Measurements from ENCODE around the gene LMNTD2.

LMNTD2 gene

DNA sequence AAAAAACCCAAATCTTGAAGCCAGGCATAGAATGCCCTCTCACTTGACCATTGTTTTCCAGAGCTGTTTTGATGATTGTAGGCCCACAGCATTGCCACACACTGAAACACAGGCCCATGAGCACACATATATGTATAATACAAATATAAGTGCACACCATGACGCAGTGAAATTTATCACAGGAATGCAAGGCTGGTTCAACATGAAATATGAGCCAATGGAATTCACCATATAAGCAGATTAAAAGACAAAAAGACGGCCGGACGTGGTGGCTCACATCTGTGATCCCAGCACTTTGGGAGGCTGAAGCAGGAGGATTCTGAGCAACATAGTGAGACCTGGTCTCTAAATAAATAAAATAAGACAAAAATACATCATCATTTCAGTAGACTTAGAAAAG, 44.1 kb downstream of the LMNTD2 start:
- DNase-seq (no peak), ATAC-seq (replicated peaks) (no peak)
- H3K27ac Mint-ChIP-seq: no peak overlapping the region
- H3K27me3 Mint-ChIP-seq: no peaks in the 10 kb centered on the region
- H3K9me3 Mint-ChIP-seq: peaks cover 0 to 7% of the 10 kb centered on the region in 2 donors
- H3K4me3 Mint-ChIP-seq: no peak overlapping the region
- H3K4me1 Mint-ChIP-seq: peaks cover 13 to 26% of the 10 kb centered on the region in 2 donors
- H3K36me3 Mint-ChIP-seq: peaks cover 30 to 44% of the 10 kb centered on the region in 2 donors

DNA sequence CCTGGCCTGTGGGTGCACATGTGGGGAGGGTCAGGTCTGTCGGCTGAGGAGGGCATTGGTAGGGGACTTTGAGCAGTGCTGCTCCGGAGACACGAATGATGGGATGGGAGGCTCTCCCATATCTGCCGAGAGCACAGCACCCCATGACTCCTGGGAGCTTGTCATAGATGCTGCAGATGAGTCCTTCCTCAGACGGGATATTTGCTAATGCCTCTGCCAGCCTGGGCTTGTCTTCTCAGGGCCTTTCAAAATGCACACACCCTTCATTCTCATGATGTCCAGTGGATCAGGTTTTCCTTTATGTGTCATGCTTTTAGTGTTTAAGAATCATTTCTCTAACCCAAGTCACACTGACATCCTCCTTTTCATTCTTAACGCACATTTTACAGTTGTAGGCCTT, 45.4 kb downstream of the LMNTD2 start:
- H3K27me3 Mint-ChIP-seq: no peaks in the 10 kb centered on the region
- peaks cover 11 to 27% of the 10 kb centered on the region in 2 donors for H3K4me1 Mint-ChIP-seq
- H3K4me3 Mint-ChIP-seq: no peak overlapping the region
- ATAC-seq (replicated peaks) (no peak), DNase-seq (no peak)
- H3K27ac Mint-ChIP-seq: no peak overlapping the region
- H3K9me3 Mint-ChIP-seq: peaks cover 0 to 7% of the 10 kb centered on the region in 2 donors
- peaks cover 32 to 47% of the 10 kb centered on the region in 2 donors for H3K36me3 Mint-ChIP-seq

GRCh38 chr11:514606-515005, 45.9 kb downstream of the LMNTD2 start:
- peaks cover 0 to 7% of the 10 kb centered on the region in 2 donors for H3K9me3 Mint-ChIP-seq
- peaks cover 38 to 52% of the 10 kb centered on the region in 2 donors for H3K36me3 Mint-ChIP-seq
- no peak for DNase-seq
- H3K27me3 Mint-ChIP-seq: no peaks in the 10 kb centered on the region
- H3K27ac Mint-ChIP-seq: no peak overlapping the region
- H3K4me1 Mint-ChIP-seq: peaks cover 13 to 27% of the 10 kb centered on the region in 2 donors
- no peak overlapping the region for H3K4me3 Mint-ChIP-seq
- no peak for ATAC-seq (replicated peaks)

- ATAC-seq (replicated peaks): no peak
- Mint-ChIP-seq H3K27ac (peak overlapping the region; percentile 37), H3K9me3 (peaks cover 0 to 5% of the 10 kb centered on the region in 2 donors), H3K27me3 (no peaks in the 10 kb centered on the region), H3K4me1 (peaks cover 11 to 22% of the 10 kb centered on the region in 2 donors), H3K36me3 (peaks cover 36 to 52% of the 10 kb centered on the region in 2 donors), H3K4me3 (no peak overlapping the region)
- DNase-seq: no peak
Observed at GRCh38 chr11:512761-513595, 47.6 kb downstream of the LMNTD2 start.

GRCh38 chr11:508956-509355, 51.6 kb downstream of the LMNTD2 start:
- Mint-ChIP-seq H3K4me1 (peaks cover 20 to 55% of the 10 kb centered on the region in 2 donors), H3K36me3 (peaks cover 29 to 45% of the 10 kb centered on the region in 2 donors), H3K9me3 (no peaks in the 10 kb centered on the region), H3K27me3 (peaks cover 0 to 4% of the 10 kb centered on the region in 2 donors), H3K4me3 (no peak overlapping the region), H3K27ac (peak overlapping the region; percentile 31)
- ATAC-seq (replicated peaks) (no peak), DNase-seq (no peak)

GRCh38 chr11:507727-508515, 52.6 kb downstream of the LMNTD2 start:
- peak overlapping the region; percentile 92 to 98 for H3K4me3 Mint-ChIP-seq
- peak overlapping the region; percentile 100 for H3K27ac Mint-ChIP-seq
- H3K9me3 Mint-ChIP-seq: no peaks in the 10 kb centered on the region
- ATAC-seq (replicated peaks) (no peak), DNase-seq (no peak)
- H3K27me3 Mint-ChIP-seq: peaks cover 0 to 4% of the 10 kb centered on the region in 2 donors
- H3K4me1 Mint-ChIP-seq: peaks cover 22 to 60% of the 10 kb centered on the region in 2 donors
- peaks cover 28 to 38% of the 10 kb centered on the region in 2 donors for H3K36me3 Mint-ChIP-seq

DNA sequence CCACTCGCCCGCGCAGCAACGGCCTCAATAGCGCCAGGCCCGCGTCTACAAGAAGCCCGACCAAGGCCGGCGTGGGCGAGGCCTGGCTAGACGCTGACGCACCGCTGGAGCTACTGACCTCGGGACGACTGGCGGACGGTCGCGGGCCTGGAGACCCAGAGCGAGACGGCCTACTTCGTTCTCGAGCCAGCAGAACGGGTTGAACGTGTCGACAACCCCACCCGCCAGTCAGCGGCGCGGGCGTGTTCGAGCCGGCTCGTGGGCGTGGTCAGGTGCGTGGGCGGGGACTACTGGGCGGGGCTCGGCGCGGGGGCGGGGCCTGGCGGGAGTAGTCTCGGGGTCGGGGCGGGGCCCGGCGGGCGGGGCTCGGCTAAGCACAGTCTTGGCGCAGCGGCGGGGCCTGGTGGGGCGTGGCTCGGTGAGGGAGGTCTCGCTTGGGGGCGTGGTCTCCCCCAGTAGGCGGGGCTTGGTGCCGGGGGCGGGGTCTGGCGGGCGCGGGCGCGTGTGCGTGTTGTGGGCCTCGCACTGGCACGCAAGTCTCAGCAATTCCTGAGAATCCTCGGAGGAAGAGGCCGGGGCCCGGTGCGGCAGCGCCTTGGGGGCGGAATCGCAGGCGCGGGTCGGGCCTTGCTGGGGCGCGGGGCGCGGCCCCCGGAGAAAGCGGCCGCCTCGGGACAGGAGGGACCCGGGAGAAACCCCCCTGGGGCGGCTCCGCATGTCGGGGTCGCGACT, 53.4 kb downstream of the LMNTD2 start, which contains the start of gene RNH1:
Gene RNH1 (minus strand): TSS at position 248 of the 732 bp plus-strand sequence. CDS start 5,080 bp downstream, outside the sequence.
- DNase-seq: peak; percentile 96
- Mint-ChIP-seq H3K9me3 (no peaks in the 10 kb centered on the region), H3K27me3 (peaks cover 0 to 4% of the 10 kb centered on the region in 2 donors), H3K36me3 (peaks cover 26 to 30% of the 10 kb centered on the region in 2 donors), H3K27ac (peak within 1 kb of the TSS; percentile 100), H3K4me1 (peaks cover 20 to 60% of the 10 kb centered on the region in 2 donors), H3K4me3 (peak within 1 kb of the TSS; percentile 92 to 98)
- ATAC-seq (replicated peaks): peak; percentile 69 to 80

GRCh38 chr11:506238-506994, 54.1 kb downstream of the LMNTD2 start:
- peaks cover 27 to 33% of the 10 kb centered on the region in 2 donors for H3K36me3 Mint-ChIP-seq
- peaks cover 0 to 4% of the 10 kb centered on the region in 2 donors for H3K27me3 Mint-ChIP-seq
- peak overlapping the region; percentile 92 to 98 for H3K4me3 Mint-ChIP-seq
- peak overlapping the region; percentile 100 for H3K27ac Mint-ChIP-seq
- ATAC-seq (replicated peaks) (peak; percentile 76 to 84), DNase-seq (peak; percentile 96)
- peaks cover 22 to 57% of the 10 kb centered on the region in 2 donors for H3K4me1 Mint-ChIP-seq
- no peaks in the 10 kb centered on the region for H3K9me3 Mint-ChIP-seq

- H3K36me3 Mint-ChIP-seq: peaks cover 37 to 41% of the 10 kb centered on the region in 2 donors
- ATAC-seq (replicated peaks): no peak
- peak overlapping the region; percentile 100 for H3K27ac Mint-ChIP-seq
- peaks cover 29 to 68% of the 10 kb centered on the region in 2 donors for H3K4me1 Mint-ChIP-seq
- H3K9me3 Mint-ChIP-seq: no peaks in the 10 kb centered on the region
- DNase-seq: no peak
- H3K4me3 Mint-ChIP-seq: peak overlapping the region; percentile 92 to 98
- H3K27me3 Mint-ChIP-seq: peaks cover 0 to 4% of the 10 kb centered on the region in 2 donors
Observed at GRCh38 chr11:504994-505344, 55.6 kb downstream of the LMNTD2 start.

Measured in stimulated activated naive B cell treated with anti-CD40 and anti-IgM and Interleukin-4, amounts not matched to agents 10 μg/mL and 1 μg/mL and 100 μg/mL, for 72 hours (primary cell).